ENCODE data around the gene SGCA. TPM values are rescaled to one million over a fixed set of nuclear protein-coding genes. Genes with fewer than 3 reads are reported as not detected.

Gene SGCA
- total and polyA plus RNA-seq, 2 of the 8 experiments (the other 6 are each of a cell fraction or from before 2014, with no cell fraction given), result 0.12 TPM; not detected in 1

DNA sequence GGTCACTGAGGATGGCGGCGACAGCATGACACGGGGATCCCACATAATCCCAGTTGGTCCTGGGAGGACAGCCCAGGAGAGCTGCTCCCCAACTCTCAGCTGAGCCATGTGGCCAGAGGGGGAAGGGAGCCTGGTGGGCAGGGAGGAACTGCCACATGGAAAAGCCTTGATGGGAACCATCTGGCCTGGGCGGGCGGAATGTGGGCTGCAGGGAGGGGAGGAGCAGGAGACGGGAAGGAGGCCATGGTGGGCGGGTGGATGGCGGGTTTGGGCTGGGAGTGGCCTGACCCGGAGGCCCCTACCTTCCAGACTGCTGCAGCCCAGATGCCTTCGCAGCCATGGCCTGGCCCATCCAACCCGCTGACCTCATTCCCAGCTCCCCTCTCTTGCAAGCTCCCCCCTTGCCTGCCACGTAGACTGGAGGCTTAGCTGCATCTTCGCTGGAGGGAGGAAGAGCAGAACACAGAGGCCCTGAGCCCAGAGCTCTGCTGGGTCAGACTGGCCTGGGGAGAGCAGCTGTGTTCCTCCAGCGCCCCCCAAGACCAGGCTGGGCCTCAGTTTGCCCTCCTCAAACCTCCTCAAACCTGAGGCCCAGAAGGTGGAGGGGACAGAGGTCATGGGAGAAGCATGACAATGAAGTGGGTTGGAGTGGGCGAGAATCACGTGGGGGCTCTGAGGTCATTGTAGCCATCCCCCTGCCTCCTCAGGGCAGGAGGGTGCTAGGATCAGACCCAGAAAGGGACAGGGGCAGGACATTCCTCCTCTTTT, 43.9 kb downstream of the SGCA start (continued):
- TF ChIP-seq, protein P1, sequence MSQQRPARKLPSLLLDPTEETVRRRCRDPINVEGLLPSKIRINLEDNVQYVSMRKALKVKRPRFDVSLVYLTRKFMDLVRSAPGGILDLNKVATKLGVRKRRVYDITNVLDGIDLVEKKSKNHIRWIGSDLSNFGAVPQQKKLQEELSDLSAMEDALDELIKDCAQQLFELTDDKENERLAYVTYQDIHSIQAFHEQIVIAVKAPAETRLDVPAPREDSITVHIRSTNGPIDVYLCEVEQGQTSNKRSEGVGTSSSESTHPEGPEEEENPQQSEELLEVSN (IDR thresholded peaks at IDR 0.05), result peak; percentile 62
- TF ChIP-seq NRF1 (IDR thresholded peaks at IDR 0.05; ENCODE audit: low read depth, low read length) (no peak), EP300 (IDR thresholded peaks at IDR 0.05; ENCODE audit: borderline replicate concordance in 1 of 2, low read depth in 2 of 2, low read length in 2 of 2) (no peak), KDM1A (IDR thresholded peaks at IDR 0.05; ENCODE audit: borderline replicate concordance, low read length) (no peak), BCL11A (IDR thresholded peaks at IDR 0.05; ENCODE audit: low read depth in 2 of 2, low read length in 2 of 2) (no peak), TCF12 (IDR thresholded peaks at IDR 0.05; ENCODE audit: low read depth, low read length) (peak; percentile 91), SIN3A (conservative IDR thresholded peaks at IDR 0.05 in 1 of 2, IDR thresholded peaks at IDR 0.05 in 1 of 2; ENCODE audit: low read depth in 1 of 2, low read length in 2 of 2) (0 out of 4 replicates have a peak, but pooled peaks of 1 of the 2 experiments have one; percentile 33), SP1 (IDR thresholded peaks at IDR 0.05; ENCODE audit: low read depth, low read length) (no peak)
- TF ChIP-seq, protein P2, sequence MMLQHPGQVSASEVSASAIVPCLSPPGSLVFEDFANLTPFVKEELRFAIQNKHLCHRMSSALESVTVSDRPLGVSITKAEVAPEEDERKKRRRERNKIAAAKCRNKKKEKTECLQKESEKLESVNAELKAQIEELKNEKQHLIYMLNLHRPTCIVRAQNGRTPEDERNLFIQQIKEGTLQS (IDR thresholded peaks at IDR 0.05; ENCODE audit: insufficient read depth, low read depth, low read length), result no peak
